ENCODE data around the gene GRK4. TPM values are rescaled to one million over a fixed set of nuclear protein-coding genes. Genes with fewer than 3 reads are reported as not detected.

Gene GRK4
- total RNA-seq, 1 donor from 2014 or later = 10.5 TPM

DNA sequence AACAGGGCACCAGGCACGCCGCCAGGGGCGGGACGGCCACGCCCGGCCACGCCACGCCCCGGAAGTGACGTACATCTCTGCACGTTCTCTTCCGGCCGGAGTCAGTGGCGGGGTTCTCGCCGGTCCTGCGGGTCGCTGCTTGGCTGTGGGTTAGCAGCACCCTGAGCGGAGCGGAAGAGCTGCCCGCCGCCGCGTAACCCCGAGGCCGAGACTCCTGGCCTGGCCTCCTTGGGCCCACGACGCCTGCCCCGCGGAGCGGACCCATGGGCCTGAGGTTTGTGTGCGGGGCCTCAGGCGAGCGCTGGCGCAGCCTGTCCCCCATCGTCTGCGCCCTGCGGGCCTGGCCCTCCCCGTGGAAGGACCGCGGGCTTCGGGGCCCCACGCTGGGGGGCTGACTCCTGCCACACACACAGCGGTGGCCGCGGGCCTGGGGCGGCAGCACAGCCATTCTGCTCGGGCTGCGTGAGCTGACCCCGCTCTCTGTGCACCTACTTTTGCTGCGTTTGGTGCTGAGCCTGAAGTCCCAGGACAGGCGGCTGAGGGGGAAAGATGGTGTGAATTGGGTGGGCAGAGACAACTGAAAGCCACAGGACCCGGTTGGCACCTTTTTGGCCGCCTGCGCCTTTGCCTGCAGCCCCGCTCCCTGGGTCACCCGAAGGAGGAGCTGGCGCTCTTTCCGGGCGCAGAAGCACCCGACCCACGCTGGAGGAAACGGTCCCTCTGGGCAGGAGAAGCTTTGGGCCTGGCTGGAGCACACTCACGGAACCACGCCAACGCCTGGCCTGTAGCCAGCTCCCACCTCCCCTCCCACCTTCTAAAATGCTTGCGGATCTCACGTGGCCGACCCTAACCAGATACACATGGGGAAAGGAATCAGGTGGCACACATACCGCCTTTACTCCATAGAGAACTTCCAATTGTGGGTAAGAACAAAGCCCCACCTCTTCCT is 28.3 kb upstream of the GRK4 start:
- DNase-seq (ENCODE audit: extremely low spot score, unreplicated experiment) = peak; percentile 98
- Mint-ChIP-seq H3K4me3 (ENCODE audit: unreplicated experiment) (peak overlapping the region; percentile 77), H3K27me3 (ENCODE audit: unreplicated experiment) (no peaks in the 10 kb centered on the region), H3K4me1 (ENCODE audit: unreplicated experiment) (peaks cover 26% of the 10 kb centered on the region), H3K9me3 (ENCODE audit: unreplicated experiment) (no peaks in the 10 kb centered on the region), H3K27ac (ENCODE audit: unreplicated experiment) (peak overlapping the region; percentile 63), H3K36me3 (ENCODE audit: unreplicated experiment) (peaks cover 11% of the 10 kb centered on the region)
- TF ChIP-seq, protein P1, sequence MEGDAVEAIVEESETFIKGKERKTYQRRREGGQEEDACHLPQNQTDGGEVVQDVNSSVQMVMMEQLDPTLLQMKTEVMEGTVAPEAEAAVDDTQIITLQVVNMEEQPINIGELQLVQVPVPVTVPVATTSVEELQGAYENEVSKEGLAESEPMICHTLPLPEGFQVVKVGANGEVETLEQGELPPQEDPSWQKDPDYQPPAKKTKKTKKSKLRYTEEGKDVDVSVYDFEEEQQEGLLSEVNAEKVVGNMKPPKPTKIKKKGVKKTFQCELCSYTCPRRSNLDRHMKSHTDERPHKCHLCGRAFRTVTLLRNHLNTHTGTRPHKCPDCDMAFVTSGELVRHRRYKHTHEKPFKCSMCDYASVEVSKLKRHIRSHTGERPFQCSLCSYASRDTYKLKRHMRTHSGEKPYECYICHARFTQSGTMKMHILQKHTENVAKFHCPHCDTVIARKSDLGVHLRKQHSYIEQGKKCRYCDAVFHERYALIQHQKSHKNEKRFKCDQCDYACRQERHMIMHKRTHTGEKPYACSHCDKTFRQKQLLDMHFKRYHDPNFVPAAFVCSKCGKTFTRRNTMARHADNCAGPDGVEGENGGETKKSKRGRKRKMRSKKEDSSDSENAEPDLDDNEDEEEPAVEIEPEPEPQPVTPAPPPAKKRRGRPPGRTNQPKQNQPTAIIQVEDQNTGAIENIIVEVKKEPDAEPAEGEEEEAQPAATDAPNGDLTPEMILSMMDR (IDR thresholded peaks at IDR 0.05) = no peak

DNA sequence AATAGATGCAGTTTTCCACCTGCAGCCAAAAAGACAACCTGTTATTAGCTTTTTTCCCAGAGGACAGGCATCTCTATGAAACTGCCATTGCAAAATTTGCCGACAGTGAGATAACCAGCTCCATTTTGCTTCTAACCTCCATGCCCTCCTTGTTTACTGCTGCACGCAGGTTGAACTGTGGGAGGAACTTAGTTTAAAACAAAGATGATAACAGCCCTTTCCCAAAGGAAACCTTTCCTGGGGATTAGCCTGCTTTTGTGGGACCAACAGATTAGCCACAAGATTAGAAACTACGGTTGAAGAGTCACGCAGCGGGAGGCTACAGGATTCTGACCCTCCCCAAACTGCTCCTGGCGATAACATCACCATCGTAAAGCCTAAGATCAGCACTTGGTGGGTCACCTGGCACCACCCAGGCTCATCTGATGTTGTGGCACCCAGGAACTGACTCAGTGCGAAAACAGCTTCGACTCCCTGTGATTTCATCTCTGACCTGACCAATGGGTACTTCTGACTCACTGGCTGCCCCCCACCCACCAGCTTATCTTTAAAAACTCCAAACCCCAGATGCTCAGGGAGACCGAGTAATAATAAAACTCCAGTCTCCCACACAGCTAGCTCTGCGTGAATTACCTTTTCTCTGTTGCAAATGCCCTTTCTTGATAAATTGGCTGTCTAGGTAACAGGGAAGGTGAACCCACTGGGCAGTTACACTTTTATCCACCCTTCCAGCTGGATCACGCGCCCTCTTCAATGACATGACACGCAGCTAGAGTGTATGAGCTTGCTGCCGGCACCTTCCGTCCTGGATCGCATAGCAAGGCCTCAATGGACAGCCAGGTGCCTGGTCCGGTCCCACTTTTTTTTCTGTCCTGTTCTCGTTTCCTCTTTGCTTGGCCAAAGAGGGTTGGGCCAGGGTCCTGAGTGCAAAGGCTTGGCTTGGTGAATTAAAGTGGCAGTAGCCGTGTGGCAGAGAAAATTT is 27.3 kb upstream of the GRK4 start:
- peak overlapping the region; percentile 63 for H3K27ac Mint-ChIP-seq (ENCODE audit: unreplicated experiment)

DNA sequence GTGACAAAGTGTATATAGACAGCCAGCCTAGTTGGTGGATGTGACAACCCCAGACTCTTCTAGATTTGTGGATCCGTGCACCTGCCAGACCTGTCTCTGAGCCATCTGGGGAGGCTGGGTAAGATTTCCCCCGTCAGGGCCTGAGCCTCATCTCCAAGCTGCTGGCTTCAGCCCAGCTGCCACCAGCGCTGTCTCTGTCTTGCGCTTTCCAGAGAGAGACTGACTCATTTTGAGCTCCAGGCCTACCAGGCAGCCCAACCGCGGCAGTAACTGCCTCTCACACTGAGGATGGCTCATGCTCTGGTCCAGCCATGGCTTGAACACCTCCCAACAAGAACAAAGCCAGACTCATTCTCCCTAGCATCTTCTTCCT is 26.6 kb upstream of the GRK4 start:
- TF ChIP-seq, protein P1 (IDR thresholded peaks at IDR 0.05) = no peak
- no peak overlapping the region for H3K27ac Mint-ChIP-seq (ENCODE audit: unreplicated experiment)
- H3K27me3 Mint-ChIP-seq (ENCODE audit: unreplicated experiment) = no peaks in the 10 kb centered on the region
- no peak for DNase-seq (ENCODE audit: extremely low spot score, unreplicated experiment)
- no peaks in the 10 kb centered on the region for H3K9me3 Mint-ChIP-seq (ENCODE audit: unreplicated experiment)
- peaks cover 26% of the 10 kb centered on the region for H3K4me1 Mint-ChIP-seq (ENCODE audit: unreplicated experiment)
- no peak overlapping the region for H3K4me3 Mint-ChIP-seq (ENCODE audit: unreplicated experiment)
- H3K36me3 Mint-ChIP-seq (ENCODE audit: unreplicated experiment) = peaks cover 20% of the 10 kb centered on the region

More for the DNA sequence above, 27.3 kb upstream of the GRK4 start:
- H3K4me3 Mint-ChIP-seq (ENCODE audit: unreplicated experiment) = peak overlapping the region; percentile 77
- peaks cover 26% of the 10 kb centered on the region for H3K4me1 Mint-ChIP-seq (ENCODE audit: unreplicated experiment)
- DNase-seq (ENCODE audit: extremely low spot score, unreplicated experiment) = no peak
- peaks cover 18% of the 10 kb centered on the region for H3K36me3 Mint-ChIP-seq (ENCODE audit: unreplicated experiment)
- TF ChIP-seq, protein P1 (IDR thresholded peaks at IDR 0.05) = no peak
- no peaks in the 10 kb centered on the region for H3K9me3 Mint-ChIP-seq (ENCODE audit: unreplicated experiment)
- no peaks in the 10 kb centered on the region for H3K27me3 Mint-ChIP-seq (ENCODE audit: unreplicated experiment)

DNA sequence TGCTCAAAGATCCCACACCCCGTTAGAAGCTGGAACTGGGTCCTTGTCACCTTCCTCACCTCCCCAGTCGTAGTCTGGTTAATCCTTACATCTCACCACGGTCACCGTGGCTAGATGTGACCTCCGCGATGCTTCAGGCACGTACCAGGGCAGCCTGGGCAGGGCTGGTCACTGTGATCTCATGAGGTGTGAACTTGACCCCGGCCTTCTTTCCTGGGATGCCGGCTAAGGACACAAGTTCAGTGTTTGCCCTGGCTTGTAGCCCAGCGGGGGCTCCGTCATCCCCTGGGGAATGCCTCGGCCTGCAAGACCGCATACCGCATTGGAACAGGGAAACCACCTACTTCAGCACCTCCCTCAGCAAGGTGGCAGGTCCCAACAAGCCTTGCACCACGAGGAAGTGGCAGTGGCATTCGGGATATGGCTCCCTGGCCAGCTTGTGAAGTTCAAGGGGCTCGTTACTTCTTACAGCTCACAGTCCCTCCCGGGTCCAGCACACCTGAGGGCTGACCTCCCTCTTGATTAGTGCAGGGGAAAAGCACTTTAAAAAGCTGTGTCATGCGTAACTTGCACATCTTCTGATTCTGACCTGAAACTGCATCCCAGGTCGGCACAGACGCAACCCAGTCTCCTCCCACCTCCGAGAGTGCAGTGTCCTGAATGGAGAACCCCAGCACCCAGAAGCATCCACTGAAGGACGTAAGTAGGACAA is 26.1 kb upstream of the GRK4 start:
- peak overlapping the region; percentile 19 for H3K27ac Mint-ChIP-seq (ENCODE audit: unreplicated experiment)
- TF ChIP-seq, protein P1 (IDR thresholded peaks at IDR 0.05) = no peak
- H3K9me3 Mint-ChIP-seq (ENCODE audit: unreplicated experiment) = no peaks in the 10 kb centered on the region
- no peaks in the 10 kb centered on the region for H3K27me3 Mint-ChIP-seq (ENCODE audit: unreplicated experiment)
- no peak for DNase-seq (ENCODE audit: extremely low spot score, unreplicated experiment)
- no peak overlapping the region for H3K4me3 Mint-ChIP-seq (ENCODE audit: unreplicated experiment)
- peaks cover 24% of the 10 kb centered on the region for H3K4me1 Mint-ChIP-seq (ENCODE audit: unreplicated experiment)
- peaks cover 22% of the 10 kb centered on the region for H3K36me3 Mint-ChIP-seq (ENCODE audit: unreplicated experiment)

All from osteocyte (in vitro differentiated cells).